ENCODE results near the gene OR2V1.

DNA sequence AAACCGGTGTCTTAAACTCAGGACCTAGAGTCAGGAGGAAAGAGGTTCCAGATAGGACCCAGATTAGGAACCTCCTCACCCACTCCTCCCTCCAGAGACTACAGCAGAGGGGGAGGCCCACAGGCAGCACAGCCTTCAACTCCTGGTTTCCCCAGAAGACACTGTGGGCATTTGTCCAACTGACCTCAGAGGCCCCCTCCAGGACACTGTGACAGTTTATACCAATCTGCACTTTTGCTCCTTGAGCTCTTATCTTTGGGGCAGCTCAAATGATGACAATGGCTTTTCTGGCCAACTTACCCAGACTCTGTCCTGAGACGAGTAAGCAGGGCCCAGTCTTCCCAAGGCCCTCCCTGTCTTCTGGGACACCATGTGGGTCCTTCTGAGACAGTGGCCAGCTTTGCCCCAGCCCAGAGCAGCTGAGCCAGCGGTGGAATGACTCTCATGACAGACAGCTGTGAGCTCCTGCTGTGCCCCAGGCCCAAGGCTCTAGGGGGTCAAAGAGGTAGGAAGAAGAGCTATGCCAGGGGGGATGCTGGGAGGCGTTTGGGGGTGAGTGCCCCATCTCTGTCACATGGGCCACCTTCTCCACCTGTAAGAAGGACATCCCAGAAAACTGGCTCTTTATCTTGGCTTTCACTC, 30.7 kb upstream of the OR2V1 start:
- TF ChIP-seq POLR2AphosphoS5 (IDR thresholded peaks at IDR 0.05; ENCODE audit: low read depth) = no peak
- TF ChIP-seq, protein P1, sequence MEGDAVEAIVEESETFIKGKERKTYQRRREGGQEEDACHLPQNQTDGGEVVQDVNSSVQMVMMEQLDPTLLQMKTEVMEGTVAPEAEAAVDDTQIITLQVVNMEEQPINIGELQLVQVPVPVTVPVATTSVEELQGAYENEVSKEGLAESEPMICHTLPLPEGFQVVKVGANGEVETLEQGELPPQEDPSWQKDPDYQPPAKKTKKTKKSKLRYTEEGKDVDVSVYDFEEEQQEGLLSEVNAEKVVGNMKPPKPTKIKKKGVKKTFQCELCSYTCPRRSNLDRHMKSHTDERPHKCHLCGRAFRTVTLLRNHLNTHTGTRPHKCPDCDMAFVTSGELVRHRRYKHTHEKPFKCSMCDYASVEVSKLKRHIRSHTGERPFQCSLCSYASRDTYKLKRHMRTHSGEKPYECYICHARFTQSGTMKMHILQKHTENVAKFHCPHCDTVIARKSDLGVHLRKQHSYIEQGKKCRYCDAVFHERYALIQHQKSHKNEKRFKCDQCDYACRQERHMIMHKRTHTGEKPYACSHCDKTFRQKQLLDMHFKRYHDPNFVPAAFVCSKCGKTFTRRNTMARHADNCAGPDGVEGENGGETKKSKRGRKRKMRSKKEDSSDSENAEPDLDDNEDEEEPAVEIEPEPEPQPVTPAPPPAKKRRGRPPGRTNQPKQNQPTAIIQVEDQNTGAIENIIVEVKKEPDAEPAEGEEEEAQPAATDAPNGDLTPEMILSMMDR (conservative IDR thresholded peaks at IDR 0.05; ENCODE audit: low read depth in 2 of 2) = no peak
- TF ChIP-seq EZH2 (IDR thresholded peaks at IDR 0.05; ENCODE audit: low read depth, unreplicated experiment) = no peak
- TF ChIP-seq, protein P2, sequence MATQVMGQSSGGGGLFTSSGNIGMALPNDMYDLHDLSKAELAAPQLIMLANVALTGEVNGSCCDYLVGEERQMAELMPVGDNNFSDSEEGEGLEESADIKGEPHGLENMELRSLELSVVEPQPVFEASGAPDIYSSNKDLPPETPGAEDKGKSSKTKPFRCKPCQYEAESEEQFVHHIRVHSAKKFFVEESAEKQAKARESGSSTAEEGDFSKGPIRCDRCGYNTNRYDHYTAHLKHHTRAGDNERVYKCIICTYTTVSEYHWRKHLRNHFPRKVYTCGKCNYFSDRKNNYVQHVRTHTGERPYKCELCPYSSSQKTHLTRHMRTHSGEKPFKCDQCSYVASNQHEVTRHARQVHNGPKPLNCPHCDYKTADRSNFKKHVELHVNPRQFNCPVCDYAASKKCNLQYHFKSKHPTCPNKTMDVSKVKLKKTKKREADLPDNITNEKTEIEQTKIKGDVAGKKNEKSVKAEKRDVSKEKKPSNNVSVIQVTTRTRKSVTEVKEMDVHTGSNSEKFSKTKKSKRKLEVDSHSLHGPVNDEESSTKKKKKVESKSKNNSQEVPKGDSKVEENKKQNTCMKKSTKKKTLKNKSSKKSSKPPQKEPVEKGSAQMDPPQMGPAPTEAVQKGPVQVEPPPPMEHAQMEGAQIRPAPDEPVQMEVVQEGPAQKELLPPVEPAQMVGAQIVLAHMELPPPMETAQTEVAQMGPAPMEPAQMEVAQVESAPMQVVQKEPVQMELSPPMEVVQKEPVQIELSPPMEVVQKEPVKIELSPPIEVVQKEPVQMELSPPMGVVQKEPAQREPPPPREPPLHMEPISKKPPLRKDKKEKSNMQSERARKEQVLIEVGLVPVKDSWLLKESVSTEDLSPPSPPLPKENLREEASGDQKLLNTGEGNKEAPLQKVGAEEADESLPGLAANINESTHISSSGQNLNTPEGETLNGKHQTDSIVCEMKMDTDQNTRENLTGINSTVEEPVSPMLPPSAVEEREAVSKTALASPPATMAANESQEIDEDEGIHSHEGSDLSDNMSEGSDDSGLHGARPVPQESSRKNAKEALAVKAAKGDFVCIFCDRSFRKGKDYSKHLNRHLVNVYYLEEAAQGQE (IDR thresholded peaks at IDR 0.05; ENCODE audit: unreplicated experiment) = no peak
- no peak for TF ChIP-seq EZH2phosphoT487 (IDR thresholded peaks at IDR 0.05; ENCODE audit: unreplicated experiment)
- TF ChIP-seq, protein P3, sequence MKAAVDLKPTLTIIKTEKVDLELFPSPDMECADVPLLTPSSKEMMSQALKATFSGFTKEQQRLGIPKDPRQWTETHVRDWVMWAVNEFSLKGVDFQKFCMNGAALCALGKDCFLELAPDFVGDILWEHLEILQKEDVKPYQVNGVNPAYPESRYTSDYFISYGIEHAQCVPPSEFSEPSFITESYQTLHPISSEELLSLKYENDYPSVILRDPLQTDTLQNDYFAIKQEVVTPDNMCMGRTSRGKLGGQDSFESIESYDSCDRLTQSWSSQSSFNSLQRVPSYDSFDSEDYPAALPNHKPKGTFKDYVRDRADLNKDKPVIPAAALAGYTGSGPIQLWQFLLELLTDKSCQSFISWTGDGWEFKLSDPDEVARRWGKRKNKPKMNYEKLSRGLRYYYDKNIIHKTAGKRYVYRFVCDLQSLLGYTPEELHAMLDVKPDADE (IDR thresholded peaks at IDR 0.05) = no peak
- TF ChIP-seq STAT1 (IDR thresholded peaks at IDR 0.05; ENCODE audit: unreplicated experiment) = no peak
- no peak for TF ChIP-seq ZNF331 (CRISPR knock-in tag; IDR thresholded peaks at IDR 0.05; ENCODE audit: low read depth)
- TF ChIP-seq NANOG (IDR thresholded peaks at IDR 0.05; ENCODE audit: borderline replicate concordance) = no peak
- no peak for TF ChIP-seq CREB1 (CRISPR knock-in tag; IDR thresholded peaks at IDR 0.05; ENCODE audit: low read depth)
- no peak for TF ChIP-seq ZNF114 (CRISPR knock-in tag; IDR thresholded peaks at IDR 0.05)
